DND-41 (cell line): ENCODE data around the gene PIEZO2.

Experiments used
- EZH2 ChIP-seq: IDR thresholded peaks from 3 replicates; pipeline ENCODE4 v1.6.1; 2012; ENCODE audit warnings: borderline replicate concordance, low read depth, mild to moderate bottlenecking, moderate library complexity, low read length, inconsistent platforms; ENCODE audit not compliant: severe bottlenecking
- TF ChIP-seq, protein P1 (sequence below): IDR thresholded peaks from 2 replicates; pipeline ENCODE4 v1.5.1; 2012; ENCODE audit warnings: borderline replicate concordance, low read length, moderate library complexity, mild to moderate bottlenecking; ENCODE audit not compliant: poor library complexity, severe bottlenecking; ENCODE audit errors: extremely low read depth

DNA sequence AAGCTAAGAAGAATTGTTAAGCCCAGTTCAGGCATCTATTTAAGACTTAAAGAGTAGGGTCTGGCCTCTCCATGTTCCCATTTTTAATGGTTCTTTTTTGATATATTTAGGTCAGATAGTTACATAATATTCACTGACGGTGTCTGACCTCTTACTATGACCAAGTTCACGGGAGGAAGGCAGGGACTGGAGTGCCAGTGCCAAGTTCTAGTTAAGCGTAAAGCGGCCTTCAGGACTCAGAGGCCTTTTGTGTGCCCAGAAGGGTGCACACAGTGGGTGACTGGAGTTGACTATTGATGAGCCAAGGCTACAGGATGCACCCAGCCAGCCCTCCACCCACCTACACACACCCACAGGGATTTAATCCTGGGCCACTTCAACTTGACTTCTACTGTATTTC lies 290.9 kb downstream of the PIEZO2 start:
- TF ChIP-seq, protein P1, sequence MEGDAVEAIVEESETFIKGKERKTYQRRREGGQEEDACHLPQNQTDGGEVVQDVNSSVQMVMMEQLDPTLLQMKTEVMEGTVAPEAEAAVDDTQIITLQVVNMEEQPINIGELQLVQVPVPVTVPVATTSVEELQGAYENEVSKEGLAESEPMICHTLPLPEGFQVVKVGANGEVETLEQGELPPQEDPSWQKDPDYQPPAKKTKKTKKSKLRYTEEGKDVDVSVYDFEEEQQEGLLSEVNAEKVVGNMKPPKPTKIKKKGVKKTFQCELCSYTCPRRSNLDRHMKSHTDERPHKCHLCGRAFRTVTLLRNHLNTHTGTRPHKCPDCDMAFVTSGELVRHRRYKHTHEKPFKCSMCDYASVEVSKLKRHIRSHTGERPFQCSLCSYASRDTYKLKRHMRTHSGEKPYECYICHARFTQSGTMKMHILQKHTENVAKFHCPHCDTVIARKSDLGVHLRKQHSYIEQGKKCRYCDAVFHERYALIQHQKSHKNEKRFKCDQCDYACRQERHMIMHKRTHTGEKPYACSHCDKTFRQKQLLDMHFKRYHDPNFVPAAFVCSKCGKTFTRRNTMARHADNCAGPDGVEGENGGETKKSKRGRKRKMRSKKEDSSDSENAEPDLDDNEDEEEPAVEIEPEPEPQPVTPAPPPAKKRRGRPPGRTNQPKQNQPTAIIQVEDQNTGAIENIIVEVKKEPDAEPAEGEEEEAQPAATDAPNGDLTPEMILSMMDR: no peak
- no peak for TF ChIP-seq EZH2
